GM04503 (cell line): ENCODE data around the gene FAHD1.
A peak's percentile ranks its signal among the peaks of the same experiment; 100 is the strongest.
"Not testable (repeated sequence)": the region's sequence is repeated elsewhere in the genome, so short reads cannot be mapped to it uniquely, and the experiment has no call there.

ENCODE experiments used
- DNase-seq: peaks from one replicate; pipeline ENCODE4 v3.0.0-alpha.2; 2012; ENCODE audit warnings: low read depth

Gene FAHD1

DNA sequence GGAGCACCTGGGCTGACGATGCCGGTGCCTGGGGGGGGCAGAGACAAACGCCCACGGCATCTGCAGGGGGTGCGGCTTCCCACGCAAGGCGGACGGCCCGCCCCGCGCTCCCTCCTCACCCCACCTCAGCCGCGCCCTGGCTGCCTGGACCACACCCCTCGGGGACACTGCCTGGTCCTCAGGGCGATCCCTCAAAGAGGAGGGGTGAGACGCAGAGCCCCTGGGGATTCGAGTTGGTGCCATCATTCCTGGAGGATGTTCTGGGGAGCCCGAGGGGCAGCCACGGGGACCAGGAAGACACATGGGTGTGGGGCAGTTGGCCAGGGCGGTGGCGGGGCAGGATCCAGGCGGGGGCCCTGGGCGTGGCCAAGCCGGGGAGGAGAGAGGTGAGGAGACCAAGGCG, 37.4 kb upstream of the FAHD1 start:
- no peak for DNase-seq

DNA sequence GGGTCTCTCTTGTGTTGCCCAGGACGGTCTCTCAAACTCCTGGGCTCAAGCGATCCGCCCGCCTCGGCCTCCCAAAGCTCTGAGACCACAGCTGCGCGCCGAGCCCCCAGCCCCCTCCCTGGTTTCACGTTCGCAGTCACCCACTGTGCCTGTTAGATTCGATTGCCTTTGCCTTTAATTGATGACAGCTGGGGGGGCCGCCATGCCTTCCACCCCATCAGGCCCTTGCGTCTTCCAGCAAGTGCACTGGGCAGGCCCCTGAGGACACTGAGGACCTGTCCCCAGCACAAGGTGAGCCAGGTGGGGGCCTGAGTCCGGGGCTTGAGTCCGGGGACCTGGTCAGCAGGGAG, 36.8 kb upstream of the FAHD1 start:
- DNase-seq = no peak

DNA sequence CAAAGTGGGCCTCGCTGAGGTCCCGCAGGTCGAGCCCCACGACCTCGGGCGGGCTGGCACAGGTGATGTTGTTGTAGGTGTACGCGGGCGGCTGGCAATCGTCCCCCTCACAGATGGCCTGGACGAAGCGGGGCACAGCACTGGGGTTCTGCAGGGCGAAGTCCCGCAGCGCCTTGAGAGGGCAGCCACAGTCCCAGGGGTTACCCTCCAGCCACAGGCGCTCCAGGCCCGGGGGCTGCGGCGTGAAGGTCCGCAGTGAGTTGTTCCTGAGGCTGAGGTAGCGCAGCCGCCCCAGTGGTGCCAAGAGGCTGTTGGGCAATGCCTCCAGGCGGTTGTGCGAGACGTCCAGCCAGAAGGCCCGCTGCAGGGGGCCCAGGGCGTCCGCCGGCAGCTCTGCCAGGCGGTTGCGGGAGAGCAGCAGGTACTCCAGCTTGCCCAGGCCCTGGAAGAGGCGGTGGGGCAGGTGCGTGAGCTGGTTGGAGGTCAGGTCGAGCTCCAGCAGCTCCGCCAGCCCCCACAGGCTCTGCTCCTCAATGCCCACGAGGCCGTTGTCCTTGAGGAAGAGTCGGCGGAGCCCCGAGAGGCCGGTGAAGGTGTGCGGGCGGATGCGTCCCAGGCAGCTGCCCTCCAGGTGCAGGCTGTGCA, 36.3 kb upstream of the FAHD1 start:
- DNase-seq = no peak

DNA sequence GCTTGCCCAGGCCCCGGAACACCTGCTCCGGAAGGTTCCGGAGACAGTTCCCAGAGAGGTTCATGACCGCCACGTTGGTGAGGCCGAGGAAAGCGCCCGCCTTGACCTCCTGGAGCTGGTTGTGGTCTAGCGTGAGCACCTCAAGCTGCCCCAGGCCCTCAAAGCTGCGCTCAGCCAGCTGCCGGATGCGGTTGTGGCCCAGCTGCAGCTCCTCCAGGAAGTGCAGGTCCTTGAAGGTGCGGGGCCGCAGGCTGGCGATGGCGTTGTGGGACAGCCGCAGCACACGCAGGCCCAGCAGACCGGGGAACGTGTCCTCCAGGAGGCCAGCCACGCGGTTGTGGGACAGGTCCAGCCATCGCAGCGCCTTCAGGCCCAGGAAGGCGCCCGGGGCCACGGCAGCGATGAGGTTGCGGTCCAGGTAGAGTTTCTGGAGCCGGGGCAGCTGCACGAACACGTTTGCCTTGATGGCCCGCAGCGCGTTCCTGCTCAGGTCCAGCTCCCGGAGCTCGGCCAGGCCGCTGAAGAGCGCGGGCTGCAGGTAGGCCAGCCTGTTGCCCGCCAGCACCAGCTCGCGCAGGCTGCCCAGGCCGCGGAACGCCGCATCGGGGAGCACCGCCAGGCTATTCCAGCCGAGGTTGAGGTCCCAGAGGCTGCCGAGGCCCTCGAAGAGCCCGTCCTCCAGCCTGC, 35.6 kb upstream of the FAHD1 start:
- no peak for DNase-seq

DNA sequence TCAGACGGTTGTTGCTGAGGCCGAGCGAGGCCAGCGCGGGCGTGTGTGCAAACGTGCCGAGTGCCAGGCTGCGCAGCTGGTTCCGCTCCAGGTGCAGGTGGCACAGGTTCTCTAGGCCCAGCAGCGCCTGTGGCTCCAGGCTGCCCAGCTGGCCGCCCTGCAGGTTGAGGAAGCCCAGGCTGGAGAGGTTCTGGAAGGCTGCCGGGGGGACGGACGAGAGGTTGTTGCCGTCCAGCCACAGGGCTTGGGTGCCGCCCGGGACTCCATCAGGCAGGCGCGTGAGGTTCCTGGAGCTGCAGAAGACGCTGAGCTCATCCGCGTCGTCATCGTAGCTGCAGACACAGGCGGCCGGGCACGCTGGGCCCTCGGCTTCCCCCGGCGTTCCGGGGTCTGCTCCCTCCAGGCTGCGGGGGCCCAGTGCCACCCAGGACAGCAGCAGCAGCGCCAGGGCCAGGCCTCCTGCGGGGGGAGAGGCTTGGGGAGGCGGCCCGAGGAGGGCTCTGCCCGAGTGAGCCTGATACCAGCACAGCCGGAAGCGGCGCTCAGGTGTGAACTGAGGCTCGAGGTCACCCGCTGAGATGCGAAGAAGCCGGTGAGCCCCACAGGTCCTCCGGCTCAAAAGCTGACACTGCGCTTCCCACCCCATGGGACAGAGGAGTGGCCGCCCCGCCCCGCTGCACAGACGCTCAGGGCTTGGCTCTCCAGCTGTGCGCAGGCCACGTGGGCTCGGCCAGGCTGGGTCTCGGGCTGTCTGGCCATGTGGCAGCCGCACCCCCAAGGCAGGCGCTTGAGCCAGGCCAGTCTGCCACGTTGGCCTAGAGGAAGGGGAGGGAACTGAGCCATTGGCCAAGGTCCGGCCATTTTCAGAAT, 34.8 kb upstream of the FAHD1 start:
- DNase-seq = no peak

DNA sequence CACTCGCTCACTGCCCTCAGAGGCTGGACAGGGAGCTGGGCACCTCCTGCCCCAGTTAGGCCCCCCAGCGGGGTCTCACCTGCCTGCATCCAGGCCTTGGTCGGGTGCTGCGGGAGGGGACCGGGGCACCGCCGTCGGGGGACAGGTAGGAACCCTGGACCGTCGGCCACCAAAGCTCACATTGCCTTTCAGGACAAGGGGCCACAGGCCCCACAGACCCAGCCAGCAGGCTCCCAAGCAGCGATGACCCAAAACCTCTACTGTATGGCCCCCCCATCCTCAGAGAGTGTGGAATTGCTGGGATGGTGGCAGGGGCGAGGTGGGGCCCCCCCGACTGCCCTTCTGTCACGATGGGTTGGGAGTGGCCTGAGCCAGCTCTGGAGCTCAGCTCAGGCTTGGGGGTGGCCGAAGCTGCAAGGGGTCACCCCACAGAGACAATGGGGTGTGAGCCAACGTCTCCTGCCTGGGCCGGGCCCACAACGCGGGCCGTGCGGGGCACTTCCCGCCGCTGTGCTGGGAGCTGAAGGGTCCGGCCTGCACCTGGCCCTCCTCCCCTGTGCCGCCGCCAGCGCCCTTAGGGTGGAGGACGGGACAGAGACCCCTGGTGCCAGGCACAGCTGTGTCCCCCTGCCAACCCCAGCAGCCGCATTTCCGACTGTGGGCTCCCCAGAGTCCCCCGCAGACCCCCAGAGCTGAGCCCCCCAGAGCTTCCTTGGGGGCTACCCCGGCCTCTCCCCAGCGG, 34.0 kb upstream of the FAHD1 start:
- no peak for DNase-seq

DNA sequence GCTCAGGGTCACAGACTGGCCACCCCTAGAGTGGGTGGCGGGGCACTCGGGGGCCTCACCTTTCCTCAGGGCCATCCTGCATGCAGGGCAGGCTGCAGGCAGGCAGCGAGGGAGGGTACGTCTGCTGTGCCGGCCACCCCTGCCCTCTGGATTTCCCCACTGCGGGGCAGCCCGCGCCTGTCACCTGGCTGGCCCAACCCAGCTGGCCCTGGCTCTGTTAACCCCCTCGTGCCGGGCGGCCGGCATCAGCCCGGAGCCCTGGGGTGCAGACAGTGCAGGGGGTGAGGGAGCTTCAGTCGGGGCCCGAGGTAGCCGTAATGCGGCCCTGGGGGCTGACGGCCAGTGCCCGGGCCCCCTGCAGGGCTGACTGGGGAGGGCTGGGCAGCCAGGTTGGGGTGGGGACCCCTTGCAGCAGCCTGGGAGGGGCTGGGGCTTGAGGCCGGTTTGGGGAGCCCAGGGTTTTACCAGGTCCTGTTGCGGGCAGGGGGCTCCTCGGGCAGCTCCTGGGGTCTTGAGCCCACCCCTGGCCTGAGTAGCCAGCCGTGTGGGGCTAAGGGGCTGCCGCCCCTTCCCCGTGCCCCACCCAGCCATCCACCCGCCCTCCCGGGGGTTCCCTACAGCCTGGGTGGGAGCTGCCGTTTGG, 33.3 kb upstream of the FAHD1 start, which contains the start of gene IGFALS:
Gene IGFALS, minus strand, starts transcription at position 128 of the 643 bp plus-strand sequence. Its CDS starts 53 bp downstream, at position 75.
- no peak for DNase-seq

DNA sequence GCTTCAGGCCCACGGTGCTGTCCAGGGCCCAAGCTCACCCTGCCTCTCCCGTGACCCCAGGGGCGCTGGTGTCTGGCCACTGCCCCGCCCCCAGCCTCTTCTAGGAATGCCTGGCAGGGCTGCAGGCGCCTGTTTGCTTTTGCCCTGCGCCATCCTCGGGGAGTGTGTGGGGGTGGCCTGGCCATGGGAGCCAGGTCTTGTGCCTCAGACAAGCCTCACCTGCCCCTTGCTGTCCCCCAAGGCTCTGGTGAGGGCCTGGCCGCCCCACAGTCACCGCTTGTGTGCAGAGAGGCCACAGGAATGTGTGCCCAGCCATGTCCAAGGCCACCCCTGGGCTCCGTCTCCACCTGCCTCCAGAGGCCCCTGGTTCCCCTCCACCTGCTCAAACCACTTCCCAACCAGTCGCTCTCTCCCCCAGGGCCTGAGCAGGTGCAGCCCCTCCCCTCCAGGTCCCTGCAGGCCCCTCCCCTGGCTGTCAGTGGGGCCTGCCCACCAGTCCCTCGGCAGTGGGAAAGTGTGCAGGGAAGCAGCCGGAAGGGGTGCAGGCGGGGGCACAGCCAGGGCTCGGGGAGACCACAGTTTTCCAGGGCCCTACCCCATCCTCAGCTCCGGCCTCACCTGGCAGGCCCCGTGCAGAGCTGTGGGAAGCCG, 32.7 kb upstream of the FAHD1 start:
- no peak for DNase-seq

DNA sequence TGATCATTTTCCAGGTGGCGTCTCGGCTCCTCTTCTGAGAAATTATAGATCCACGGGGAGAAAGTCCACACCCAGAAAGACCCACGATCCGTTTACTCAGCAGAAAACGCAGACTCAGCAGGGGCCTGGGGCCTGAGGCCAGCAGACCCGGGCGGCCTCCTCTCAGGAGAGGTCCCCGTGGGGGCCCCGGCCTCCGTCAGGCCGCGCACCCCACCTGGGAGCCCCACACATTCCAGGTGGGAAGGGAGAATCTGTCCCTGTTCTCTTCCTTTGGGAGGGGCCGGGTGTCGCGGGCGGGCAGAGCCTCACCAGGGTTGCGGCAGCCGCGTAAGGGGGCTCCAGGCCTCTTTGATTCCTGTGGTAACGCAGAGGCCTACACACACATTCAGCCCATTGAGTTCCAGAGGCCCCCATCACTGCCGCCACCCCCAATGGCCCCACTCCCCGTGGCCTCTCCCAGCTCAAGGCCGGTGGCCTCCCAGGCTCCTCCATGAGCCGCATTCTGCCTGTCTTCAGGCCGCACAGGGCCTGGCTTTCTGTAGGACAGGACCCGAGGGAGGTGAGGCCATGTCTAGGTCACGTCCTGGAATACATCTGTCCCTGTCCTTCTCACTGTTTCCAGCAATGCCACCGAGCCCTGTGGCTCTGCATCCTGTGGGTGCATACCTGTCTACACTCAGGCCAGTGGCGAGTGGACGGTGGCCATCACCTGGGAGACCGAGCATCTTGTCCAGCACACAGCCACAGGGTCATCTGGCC, 31.9 kb upstream of the FAHD1 start:
- no peak for DNase-seq

DNA sequence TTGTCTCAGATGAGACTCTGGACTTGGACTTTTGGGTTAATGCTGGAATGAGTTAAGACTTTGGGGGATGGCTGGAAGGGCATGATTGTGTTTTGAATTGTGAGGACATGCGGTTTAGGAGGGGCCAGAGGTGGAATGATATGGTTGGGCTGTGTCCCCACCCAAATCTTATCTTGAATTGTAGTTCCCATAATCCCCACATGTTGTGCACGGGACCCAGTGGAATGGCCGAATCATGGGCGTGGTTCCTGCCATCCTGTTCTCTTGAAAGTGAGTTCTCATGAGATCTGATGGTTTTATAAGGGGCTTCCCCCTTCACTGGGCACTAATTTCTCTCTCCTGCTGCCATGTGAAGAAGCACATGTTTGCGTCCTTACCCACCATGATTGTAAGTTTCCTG, 27.7 kb upstream of the FAHD1 start:
- DNase-seq = not testable (repeated sequence)

DNA sequence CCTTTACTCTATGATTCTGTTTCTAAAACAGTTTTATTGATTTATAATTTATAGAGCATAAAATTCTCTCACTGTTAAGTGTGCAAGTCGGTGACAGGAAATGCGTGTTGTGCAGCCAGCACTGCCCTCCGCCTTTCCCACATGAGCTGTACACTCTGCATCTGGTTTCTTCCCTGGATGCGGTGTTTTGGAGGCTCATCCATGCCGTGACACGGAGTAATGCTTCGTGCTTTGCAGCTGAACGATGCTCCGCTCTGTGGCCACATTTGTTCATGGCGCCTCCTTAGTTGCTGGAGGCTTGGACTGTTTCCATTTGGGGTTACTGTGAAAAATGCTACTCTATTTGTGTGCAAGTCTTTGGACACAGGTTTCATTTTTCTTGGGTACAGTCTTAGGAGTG, 26.3 kb upstream of the FAHD1 start:
- peak; percentile 72 for DNase-seq

DNA sequence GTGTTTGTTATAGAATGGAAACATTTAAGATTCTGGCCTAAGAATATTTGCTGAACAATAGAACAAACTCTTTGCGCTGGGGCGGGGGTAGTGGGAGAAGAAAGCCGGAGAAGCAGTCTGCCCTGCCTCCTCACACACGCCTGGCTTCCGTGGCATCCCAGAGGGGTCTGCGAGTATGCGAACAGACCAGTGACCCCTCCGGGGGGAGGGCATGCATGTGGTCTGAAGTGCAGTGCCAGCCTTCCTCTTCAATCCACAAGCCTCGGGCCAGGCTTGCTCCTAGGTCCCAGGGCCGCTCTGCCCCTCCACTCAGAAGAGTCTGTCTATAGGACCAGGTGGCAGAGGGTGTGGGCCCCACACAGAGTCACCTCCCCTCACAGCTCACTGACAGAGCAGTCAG, 19.4 kb upstream of the FAHD1 start:
- no peak for DNase-seq

DNA sequence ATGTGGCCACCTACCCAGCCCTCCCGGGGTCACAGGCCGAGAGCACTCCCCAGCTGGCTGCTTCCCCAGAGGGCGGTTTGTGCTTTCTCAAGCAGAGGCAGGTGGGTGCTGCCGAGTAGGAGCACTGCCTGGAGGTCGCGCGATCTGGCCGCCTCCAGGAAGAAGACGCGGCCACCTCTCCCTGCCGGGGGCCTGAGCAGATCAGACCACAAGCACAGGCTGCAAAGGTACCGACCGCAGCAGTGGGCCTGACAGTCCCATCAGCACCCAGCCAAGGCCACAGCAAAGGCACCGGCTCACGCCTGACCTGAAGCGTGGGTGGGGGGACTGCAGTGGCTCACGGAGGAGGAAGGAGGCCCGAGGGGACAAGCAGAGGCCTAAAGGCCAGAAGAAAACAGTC, 18.3 kb upstream of the FAHD1 start:
- no peak for DNase-seq

DNA sequence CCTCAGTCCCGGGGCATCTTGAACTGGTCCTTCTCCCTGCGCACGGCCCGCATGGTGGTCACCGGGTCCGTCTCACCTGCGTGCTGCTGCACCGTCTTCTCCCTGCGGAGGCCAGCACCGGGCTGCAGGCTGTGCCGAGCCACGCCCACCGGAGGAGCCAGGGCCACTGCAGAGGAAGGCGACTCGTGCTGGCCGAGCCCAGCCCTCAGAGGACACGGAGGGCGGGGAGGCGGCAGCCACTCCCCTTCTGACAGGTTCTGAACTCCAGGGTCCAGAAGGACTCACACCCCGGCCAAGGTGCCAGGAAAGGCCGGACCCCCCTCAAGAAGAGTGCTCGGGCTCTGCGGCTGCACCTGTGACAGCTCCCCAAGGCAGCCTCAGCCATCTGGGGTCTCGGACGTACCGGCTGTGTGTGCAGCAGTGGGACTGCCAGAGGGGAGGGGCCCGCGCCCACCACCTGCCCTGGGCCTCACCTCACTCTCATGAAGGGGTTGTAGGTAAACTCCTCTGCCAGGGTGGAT, 17.7 kb upstream of the FAHD1 start:
- no peak for DNase-seq

DNA sequence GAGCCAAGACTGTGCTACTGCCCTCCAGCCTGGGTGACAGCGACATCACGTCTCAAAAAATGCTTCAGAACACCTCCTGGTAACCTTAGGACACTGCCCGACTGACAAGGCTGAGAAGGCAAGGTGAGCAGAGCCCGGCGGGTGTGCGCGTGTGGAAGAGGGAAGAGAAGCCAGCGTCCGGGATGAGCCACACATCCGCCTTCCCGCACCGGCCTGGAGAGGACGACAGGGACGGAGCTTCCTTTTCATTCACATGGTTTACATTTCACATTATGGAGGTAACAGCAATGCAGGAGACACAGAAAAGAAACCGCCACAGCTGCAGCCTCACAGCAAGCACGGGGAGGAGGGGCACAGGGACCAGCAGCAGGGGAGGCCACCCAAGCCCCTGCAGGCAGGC, 16.9 kb upstream of the FAHD1 start:
- DNase-seq = no peak

DNA sequence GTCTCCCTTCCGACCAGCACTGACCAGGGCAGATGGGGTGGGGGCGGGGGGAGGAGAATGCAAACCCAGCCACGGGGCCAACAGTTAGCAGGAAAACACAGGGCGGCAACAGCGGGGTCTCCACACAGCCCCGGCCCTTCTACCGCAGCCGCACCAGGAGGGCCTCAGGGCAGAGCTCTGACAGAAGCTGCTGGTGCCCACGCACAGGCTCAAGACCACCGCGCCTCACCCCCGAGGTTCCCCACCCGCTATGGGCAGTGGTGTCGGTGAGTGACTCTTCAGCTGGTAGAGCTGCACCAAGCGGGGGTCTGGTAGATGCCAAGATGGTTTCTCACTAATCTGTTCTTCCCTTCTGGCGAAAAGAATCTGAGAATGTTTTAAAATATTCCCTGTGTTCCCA, 16.5 kb upstream of the FAHD1 start:
- DNase-seq = no peak

DNA sequence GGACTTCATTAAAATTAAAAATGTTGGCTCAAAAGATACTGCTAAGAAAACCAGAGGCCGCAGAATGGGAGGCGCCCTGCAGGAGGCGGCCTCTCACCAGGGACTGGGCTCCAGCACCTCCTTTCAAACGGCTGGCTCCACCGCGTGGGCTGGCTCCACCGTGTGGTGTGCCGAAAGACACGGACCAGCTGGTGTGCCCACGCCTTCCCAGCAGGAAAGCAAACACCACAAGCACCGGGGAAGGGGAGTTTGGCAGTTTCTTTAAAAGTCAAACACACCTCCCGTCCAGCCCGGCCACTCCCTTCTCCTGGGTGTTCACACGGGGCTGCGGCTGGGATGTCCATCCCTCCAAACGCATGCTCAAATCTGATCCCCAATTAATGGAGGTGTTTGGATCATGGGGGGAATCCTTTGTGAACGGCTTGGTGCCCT, 14.3 kb upstream of the FAHD1 start:
- peak; percentile 12 for DNase-seq

DNA sequence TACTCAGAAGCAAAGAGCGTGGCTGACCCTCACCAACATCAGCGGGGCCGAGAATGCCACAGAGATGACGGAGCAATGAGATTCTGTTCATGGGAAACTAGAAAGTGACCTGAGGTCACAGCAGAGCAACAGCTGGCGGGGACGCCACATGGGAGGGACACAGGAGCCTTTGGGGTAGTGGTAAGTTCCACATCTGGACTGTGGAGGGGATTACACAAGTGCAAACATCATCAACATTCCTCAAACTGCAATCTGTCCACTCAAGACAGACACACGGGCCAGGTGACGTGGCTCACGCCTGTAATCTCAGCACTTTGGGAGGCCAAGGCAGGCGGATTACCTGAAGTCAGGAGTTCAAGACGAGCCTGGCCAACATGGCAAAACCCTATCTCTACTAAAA, 11.5 kb upstream of the FAHD1 start:
- DNase-seq = no peak

DNA sequence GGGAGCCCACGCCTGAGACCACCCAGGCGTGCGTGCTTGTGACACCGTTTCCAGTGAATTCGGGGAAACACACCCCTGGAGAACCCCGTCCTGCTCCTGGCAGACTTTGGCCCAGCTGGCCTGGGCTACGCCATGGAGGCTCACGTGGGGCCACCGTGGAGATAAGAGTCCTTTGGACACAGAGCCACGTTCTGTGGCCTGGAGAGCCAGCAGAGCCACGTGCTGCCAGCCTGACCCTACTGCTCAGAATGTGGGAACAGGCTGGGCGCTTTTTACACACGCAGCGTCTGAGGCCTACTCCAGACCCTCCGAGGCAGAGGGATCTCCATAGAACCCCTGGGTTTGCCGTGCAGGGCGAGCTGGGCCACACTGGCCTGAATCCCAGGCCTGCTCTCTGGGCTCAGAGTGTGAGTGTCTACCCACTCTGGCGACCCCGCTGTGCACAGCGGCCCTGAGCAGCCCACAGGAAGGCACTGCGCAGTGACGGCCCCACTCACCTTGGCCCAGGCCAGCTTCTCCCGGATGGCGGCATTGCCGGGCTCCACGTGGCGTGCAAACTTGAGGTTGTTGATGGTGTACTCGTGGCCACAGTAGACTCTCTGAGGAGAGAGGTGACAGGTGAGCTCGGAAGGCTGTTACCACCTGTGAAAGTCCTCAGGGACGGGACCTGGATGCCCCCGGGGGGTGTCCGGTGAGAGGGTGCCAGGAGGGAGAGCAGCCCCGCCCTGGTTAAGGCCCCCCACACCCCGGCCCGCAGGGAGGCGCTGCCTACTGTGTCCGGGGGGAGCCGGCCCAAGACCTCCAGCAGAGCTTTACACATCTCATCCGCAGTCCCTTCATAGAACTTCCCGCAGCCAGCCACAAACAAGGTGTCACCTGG, 10.4 kb upstream of the FAHD1 start:
- DNase-seq = no peak

DNA sequence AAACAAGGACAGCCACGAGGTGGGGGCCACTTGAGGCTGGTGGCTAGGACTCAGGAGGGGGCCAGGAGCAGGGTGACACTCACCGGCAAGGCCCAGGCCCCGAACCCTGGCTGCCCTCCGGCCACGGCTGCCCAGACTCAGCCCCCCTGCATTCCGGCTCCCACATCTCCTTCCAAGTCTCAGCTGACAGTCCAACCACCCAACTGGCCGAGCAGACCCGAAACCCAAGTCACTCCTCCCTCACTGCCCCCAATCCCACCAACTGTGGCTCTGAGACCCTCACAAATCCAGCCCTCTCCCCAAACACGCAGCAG, 9.8 kb upstream of the FAHD1 start:
- no peak for DNase-seq
